ENCODE measurements around the gene CSNK1D. TPM values are rescaled to one million over a fixed set of nuclear protein-coding genes. Genes with fewer than 3 reads are reported as not detected.

The CSNK1D gene
- 60.9 and 70.6 TPM in 2 replicates for total RNA-seq

DNA sequence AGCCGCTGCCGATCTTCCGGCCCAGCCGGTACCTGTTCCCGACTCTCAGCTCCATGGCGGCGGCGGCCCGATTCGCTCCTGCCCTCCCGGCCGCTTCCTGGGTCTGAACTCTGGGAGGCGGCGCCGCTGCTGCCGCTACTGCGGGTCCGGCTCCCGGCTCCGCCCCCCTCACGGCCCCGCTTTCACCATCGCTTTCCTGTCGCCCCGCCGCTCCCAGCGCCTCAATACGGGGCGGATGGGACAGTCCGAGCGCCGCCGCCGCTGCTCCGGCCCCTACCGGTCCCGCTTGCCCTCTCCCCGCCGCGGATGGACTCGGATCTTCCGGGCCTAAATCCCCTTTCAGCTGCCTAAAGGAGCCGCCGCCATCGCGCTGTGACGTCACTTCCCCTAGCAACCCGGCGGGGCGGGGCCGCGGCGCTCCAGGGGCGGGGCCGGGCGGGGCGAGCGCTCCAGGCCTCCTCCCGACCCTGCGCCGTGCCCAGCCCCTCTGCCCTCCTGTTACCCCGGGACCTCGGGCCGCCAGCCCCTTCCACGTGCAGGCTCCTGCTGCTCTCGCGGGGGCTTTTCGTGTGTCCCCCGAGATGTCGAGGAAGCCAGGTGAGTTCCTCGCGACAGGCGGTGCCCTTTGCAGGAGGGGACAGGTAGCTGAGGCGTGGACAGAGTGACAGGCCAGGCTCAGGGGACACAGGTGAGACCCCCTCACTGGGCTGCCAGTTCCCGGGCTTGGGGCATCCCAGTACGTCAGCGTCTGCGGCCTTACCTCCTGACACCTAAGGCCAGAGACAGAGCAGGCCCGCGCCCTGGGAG is at the start of gene CSNK1D:
TSS of gene CSNK1D (minus strand) at position 374 of the 807 bp plus-strand sequence. CDS start at position 55, 319 bp downstream.

DNA sequence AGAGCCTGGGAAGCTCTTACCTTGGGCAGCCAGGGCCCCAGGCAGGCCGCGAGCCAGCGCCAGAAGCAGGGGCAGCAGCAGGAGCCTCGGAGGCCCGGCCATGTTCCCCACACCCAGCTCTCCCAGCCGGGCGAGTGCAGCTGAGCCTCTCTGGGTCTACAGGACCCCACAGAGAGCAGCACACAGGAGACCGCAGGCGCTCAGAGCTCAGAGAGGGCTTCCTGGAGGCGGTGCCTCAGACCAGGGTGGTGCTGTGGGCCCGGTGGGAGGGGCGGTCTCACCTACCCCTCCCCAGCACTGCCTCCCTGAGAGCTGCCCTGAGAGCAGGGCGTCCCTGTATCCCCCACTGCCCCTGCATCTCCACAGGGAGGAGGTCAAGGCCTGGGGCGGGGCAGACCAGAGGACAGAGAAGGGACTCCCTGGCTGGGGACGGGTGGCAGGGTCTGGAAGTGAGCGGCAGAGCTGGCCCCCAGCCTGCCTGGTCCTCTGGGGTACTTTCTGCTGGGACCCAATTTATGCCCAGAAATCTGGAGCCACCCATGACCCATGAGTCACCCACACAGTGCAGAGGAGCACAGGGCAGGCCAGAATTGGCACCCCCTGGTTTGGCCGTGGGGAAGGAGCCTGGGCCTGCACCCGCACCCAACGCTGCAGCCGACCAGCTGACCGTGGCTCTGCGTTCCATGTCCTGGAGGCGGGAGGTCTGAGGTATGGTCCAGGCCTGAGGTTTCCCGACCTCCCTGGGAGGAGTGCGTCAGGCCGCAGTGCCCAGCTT is 44.1 kb upstream of the CSNK1D start, which contains the start of gene CD7:
TSS of gene CD7 (minus strand) at position 215 of the 775 bp plus-strand sequence. CDS start at position 102, 113 bp downstream.

DNA sequence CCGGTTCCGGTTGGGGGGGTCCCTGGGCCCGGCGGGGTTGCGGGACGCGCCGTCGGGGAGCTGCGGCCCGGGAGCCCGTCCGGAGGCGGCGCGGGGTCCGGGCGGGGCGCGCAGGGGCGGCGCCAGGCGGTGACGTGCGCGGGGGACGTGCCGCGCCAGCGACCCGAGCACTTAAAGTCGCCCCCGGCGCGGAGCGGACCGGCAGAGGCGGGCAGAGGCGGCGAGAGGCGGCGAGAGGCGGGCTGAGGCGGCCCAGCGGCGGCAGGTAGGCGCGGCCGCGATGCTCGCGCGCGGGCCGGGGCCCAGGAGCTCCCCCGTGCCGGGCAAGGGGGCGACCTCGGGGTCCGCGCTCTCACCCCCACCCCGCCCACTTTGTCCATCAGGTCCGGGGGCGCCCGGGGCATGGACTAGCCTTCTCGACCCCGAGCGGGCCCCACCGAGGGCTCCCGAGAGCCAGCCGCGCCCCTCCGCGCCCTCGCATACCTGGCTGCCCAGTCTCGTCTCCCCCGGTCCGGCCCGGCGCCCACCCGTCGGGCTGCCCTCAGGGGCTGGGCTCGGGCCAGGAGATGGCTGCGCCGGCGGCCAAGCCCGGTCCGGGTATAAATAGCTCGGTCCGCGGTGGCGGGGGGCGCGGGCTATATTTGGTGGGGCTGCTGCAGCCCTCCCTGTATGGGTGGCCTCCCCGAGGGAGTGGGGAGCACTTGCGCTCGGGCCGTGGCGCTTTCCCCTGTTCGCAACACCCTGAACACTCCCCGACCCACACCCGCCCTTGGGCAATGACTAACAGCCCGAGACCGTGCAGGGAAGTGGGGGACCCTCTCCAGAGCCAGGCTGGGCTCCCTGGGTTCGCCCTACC is 44.4 kb downstream of the CSNK1D start, which contains the start of gene SLC16A3:
TSS of gene SLC16A3 (plus strand) at position 201 of the 856 bp plus-strand sequence. CDS start 6,967 bp downstream, outside the sequence.

DNA sequence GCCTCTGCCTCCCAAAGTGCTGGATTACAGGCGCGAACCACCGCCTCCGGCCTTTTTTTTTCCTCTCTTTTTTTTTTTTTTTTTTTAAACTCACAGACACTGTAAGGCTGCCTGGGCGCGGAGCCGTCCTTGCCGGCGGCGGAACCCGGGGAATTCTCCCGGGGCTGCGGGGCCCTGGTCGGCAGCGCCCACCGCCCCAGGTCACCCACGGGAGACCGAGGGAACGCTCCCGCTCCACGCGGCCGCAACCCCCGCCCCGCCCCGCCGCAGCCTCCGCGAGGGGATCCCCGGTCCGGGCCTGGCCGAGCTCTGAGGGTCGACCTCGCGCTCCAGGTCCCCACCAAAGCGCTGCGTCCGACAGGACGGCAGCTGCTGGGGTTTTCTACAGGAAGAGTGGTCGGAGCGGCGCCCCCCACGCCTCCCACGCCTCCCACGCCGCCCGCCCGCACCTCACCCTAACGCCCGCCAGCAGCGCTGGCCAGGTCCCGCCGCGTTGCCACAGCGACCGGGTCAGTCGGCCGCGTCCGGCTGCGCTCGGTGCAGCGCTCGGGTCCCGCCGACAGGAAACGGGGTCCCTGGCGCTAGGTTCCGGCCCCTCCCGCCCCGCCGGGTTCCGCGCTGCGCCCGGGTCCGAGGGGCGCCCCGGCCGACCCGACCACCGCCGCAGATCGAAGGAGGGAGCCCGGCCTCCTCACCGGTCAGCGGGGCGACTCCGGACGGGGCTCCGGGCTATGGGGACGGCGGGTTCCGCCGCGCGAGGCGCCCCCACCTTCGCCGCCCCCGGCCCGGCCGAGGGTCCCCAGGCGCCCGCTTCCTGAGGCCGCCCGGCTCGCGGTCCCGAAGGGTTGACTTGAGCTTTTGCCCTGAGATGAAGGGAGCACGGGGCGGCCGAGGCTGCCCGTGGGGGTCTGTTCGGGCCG is 60.9 kb downstream of the CSNK1D start, which contains the start of gene CCDC57:
TSS of gene CCDC57 (minus strand) at position 512 of the 920 bp plus-strand sequence. CDS start 10,898 bp downstream, outside the sequence.

Other genes with a start within 250 kb of the CSNK1D start
- gene RAC3, start 242.0 kb downstream of the CSNK1D start, total RNA-seq, result 7.6 and 12.6 TPM in 2 replicates
- gene DCXR, start 236.0 kb downstream of the CSNK1D start, total RNA-seq, result 52.3 and 70.0 TPM in 2 replicates
- gene RFNG, start 221.9 kb downstream of the CSNK1D start, total RNA-seq, result 36.8 and 69.6 TPM in 2 replicates
- 101 and 117 TPM in 2 replicates for gene GPS1, start 221.8 kb downstream of the CSNK1D start, total RNA-seq
- gene DUS1L, start 207.9 kb downstream of the CSNK1D start, total RNA-seq, result 46.8 and 52.1 TPM in 2 replicates
- 153 and 279 TPM in 2 replicates for gene FASN, start 175.5 kb downstream of the CSNK1D start, total RNA-seq
- gene CCDC57, start 60.9 kb downstream of the CSNK1D start, total RNA-seq, result 12.6 and 16.0 TPM in 2 replicates
- gene SLC16A3, start 44.7 kb downstream of the CSNK1D start, total RNA-seq, result 80.3 and 222 TPM in 2 replicates
- 0.66 and 1.3 TPM in 2 replicates for gene CD7, start 43.9 kb upstream of the CSNK1D start, total RNA-seq
- gene SECTM1, start 60.1 kb upstream of the CSNK1D start, total RNA-seq, result 39.7 and 198 TPM in 2 replicates
- not detected in 2 replicates for gene TEX19, start 85.5 kb upstream of the CSNK1D start, total RNA-seq
- gene UTS2R, start 98.1 kb upstream of the CSNK1D start, total RNA-seq, result 0.15 TPM in 1 of 2 replicates, not detected in the other
- 13.2 and 16.9 TPM in 2 replicates for gene HEXD, start 144.6 kb upstream of the CSNK1D start, total RNA-seq
- gene OGFOD3, start 144.9 kb upstream of the CSNK1D start, total RNA-seq, result 36.2 and 64.2 TPM in 2 replicates
- 87.3 and 108 TPM in 2 replicates for gene CYBC1, start 177.1 kb upstream of the CSNK1D start, total RNA-seq
- 33.1 and 39.1 TPM in 2 replicates for gene NARF, start 185.0 kb upstream of the CSNK1D start, total RNA-seq
- 24.4 and 46.1 TPM in 2 replicates for gene FOXK2, start 246.0 kb upstream of the CSNK1D start, total RNA-seq